ENCODE measurements around the gene ZNF592. TPM values are rescaled to one million over a fixed set of nuclear protein-coding genes. Genes with fewer than 3 reads are reported as not detected.

The ZNF592 gene
- total RNA-seq, 1 experiment from 2014 or later = 34.6 TPM

DNA sequence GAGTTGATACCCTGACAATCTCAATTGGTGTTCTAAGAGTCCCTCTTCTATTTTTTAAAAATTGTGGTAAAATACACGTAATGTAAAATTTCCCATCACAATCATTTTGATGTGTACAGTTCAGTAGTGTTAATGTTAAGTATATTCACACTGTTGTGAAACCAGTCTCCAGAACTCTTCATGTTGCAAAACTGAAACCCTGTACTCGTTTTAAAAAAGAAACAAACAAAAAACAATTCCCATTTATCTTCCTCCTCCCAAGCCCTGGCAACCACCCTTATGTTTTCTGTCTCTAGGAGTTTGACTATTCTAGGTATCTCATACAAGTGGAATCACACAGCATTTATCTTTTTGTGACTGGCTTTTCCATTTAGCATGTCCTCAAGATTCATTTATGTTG, 40.1 kb downstream of the ZNF592 start:
- H3K56ac ChIP-seq (ENCODE audit: insufficient read length, low read depth, low read length) = no peak overlapping the region
- no peak overlapping the region for H3K4ac ChIP-seq (ENCODE audit: low read depth, low read length)
- no peak overlapping the region for H2BK20ac ChIP-seq (ENCODE audit: low read depth, low read length, poor library complexity, severe bottlenecking)
- H3K23me2 ChIP-seq (ENCODE audit: insufficient read length, low read depth, low read length, poor library complexity, severe bottlenecking) = no peaks in the 10 kb centered on the region
- no peak overlapping the region for H2BK120ac ChIP-seq (ENCODE audit: low read depth, low read length, poor library complexity, severe bottlenecking)
- H3K27ac ChIP-seq (ENCODE audit: insufficient read length, low read depth, low read length) = no peak overlapping the region
- H3K18ac ChIP-seq (ENCODE audit: insufficient read length, low read depth, low read length) = no peak overlapping the region
- H3K4me3 Mint-ChIP-seq = no peak overlapping the region
- no peak for DNase-seq
- no peak overlapping the region for H3K23ac ChIP-seq (ENCODE audit: insufficient read length, low read depth, low read length)
- TF ChIP-seq, protein P1, sequence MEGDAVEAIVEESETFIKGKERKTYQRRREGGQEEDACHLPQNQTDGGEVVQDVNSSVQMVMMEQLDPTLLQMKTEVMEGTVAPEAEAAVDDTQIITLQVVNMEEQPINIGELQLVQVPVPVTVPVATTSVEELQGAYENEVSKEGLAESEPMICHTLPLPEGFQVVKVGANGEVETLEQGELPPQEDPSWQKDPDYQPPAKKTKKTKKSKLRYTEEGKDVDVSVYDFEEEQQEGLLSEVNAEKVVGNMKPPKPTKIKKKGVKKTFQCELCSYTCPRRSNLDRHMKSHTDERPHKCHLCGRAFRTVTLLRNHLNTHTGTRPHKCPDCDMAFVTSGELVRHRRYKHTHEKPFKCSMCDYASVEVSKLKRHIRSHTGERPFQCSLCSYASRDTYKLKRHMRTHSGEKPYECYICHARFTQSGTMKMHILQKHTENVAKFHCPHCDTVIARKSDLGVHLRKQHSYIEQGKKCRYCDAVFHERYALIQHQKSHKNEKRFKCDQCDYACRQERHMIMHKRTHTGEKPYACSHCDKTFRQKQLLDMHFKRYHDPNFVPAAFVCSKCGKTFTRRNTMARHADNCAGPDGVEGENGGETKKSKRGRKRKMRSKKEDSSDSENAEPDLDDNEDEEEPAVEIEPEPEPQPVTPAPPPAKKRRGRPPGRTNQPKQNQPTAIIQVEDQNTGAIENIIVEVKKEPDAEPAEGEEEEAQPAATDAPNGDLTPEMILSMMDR (conservative IDR thresholded peaks at IDR 0.05) = no peak
- no peaks in the 10 kb centered on the region; the same call in 1 of the 2 replicates for H3K4me1 ChIP-seq (ENCODE audit: insufficient read depth, low read length)
- no peaks in the 10 kb centered on the region for H4K20me1 ChIP-seq (ENCODE audit: control insufficient read depth, insufficient read depth, insufficient read length)
- no peaks in the 10 kb centered on the region for H3K27me3 Mint-ChIP-seq (ENCODE audit: low read depth)
- peaks cover 12 to 18% of the 10 kb centered on the region in 2 experiments for H3K4me1 Mint-ChIP-seq
- H4K5ac ChIP-seq (ENCODE audit: insufficient read length, low read depth, low read length) = no peak overlapping the region
- H3K79me1 ChIP-seq (ENCODE audit: insufficient read depth, low read depth, low read length, poor library complexity, severe bottlenecking) = peaks cover 7% of the 10 kb centered on the region
- H3T11ph ChIP-seq (ENCODE audit: low read length) = no peak overlapping the region
- H3K79me2 ChIP-seq (ENCODE audit: insufficient read depth, low read length) = no peaks in the 10 kb centered on the region
- no peaks in the 10 kb centered on the region for H3K9me3 ChIP-seq (ENCODE audit: control insufficient read depth, low read depth, low read length)
- no peak overlapping the region for H4K8ac ChIP-seq (replicated peaks; ENCODE audit: insufficient read length, low read depth, low read length)
- H3K27ac Mint-ChIP-seq = no peak overlapping the region
- no peaks in the 10 kb centered on the region for H3K9me3 Mint-ChIP-seq
- no peak overlapping the region for H2BK15ac ChIP-seq (ENCODE audit: low read depth, low read length)
- no peak overlapping the region for H3K9ac ChIP-seq (ENCODE audit: extremely low read depth, insufficient read length, low read length)
- no peak overlapping the region for H2BK5ac ChIP-seq (ENCODE audit: insufficient read length, low read length)
- no peak overlapping the region for H4K91ac ChIP-seq (ENCODE audit: insufficient read length, low read depth, low read length)
- H3K36me3 Mint-ChIP-seq (ENCODE audit: insufficient read depth in 1 of 3, low read depth in 3 of 3) = peaks cover 23 to 53% (median 32%) of the 10 kb centered on the region in 3 experiments
- H3K27me3 ChIP-seq (ENCODE audit: insufficient read depth, low read length) = no peaks in the 10 kb centered on the region
- H2BK12ac ChIP-seq (ENCODE audit: insufficient read length, low read depth, low read length) = no peak overlapping the region
- WGBS (ENCODE audit: extremely low coverage, insufficient read length, low lambda C conversion rate) = no CpG with 5 or more reads among the region's 2 CpGs
- H3K14ac ChIP-seq (ENCODE audit: insufficient read depth, low read length) = no peak overlapping the region
- no peak overlapping the region for H3K4me2 ChIP-seq (ENCODE audit: insufficient read depth, insufficient read length, low read length)
- H2AFZ ChIP-seq (ENCODE audit: low read length) = no peak overlapping the region
- no peak overlapping the region for H2AK5ac ChIP-seq (ENCODE audit: insufficient read length, low read length)

Measured in H9 (cell line).